Endodermal cell (in vitro differentiated cells): ENCODE data around the gene YIF1B. TPM values are rescaled to one million over a fixed set of nuclear protein-coding genes. Genes with fewer than 3 reads are reported as not detected.

ENCODE experiments used
- DNase-seq: peaks from one replicate; pipeline ENCODE4 v3.0.0-alpha.2; 2017
- H3K27ac ChIP-seq: 2 replicates; pipeline ENCODE4 v1.5.1; 2013; ENCODE audit warnings: mild to moderate bottlenecking, low read depth, low read length, moderate library complexity
- H3K27me3 ChIP-seq: 2 replicates; pipeline ENCODE4 v1.6.1; 2013; ENCODE audit warnings: mild to moderate bottlenecking, low read length, moderate library complexity; ENCODE audit not compliant: insufficient read depth, control insufficient read depth, poor library complexity, severe bottlenecking
- H3K36me3 ChIP-seq: 2 replicates; pipeline ENCODE4 v1.7.0; 2013; ENCODE audit warnings: mild to moderate bottlenecking, low read length, moderate library complexity; ENCODE audit not compliant: control insufficient read depth, insufficient read depth
- H3K4me1 ChIP-seq: one replicate; pipeline ENCODE4 v1.7.0; 2013; ENCODE audit warnings: low read length; ENCODE audit not compliant: control insufficient read depth, insufficient read depth
- H3K4me3 ChIP-seq: 2 replicates; pipeline ENCODE4 v1.5.1; 2013; ENCODE audit warnings: mild to moderate bottlenecking, low read length, moderate library complexity
- H3K9ac ChIP-seq: 2 replicates; pipeline ENCODE4 v1.6.1; 2013; ENCODE audit warnings: mild to moderate bottlenecking, low read length, moderate library complexity; ENCODE audit not compliant: poor library complexity, severe bottlenecking; ENCODE audit errors: extremely low read depth
- H3K9me3 ChIP-seq: 2 replicates; pipeline ENCODE4 v1.6.1; 2013; ENCODE audit warnings: mild to moderate bottlenecking, low read length, moderate library complexity; ENCODE audit not compliant: control insufficient read depth
- H3K27ac Mint-ChIP-seq: 2 replicates; pipeline ENCODE4 v1.8.0; 2020; ENCODE audit warnings: mixed read lengths
- H3K27me3 Mint-ChIP-seq: 2 replicates; pipeline ENCODE4 v1.8.0; 2021; ENCODE audit warnings: mild to moderate bottlenecking, mixed read lengths; ENCODE audit not compliant: insufficient read depth
- H3K36me3 Mint-ChIP-seq: 2 replicates; pipeline ENCODE4 v1.8.0; 2020; ENCODE audit warnings: low read depth, mixed read lengths
- H3K4me1 Mint-ChIP-seq: 2 replicates; pipeline ENCODE4 v1.8.0; 2020; ENCODE audit warnings: mixed read lengths
- H3K4me3 Mint-ChIP-seq: 2 replicates; pipeline ENCODE4 v1.8.0; 2020; ENCODE audit warnings: mild to moderate bottlenecking, moderate library complexity, mixed read lengths
- H3K9me3 Mint-ChIP-seq: 2 replicates; pipeline ENCODE4 v1.8.0; 2020; ENCODE audit warnings: mild to moderate bottlenecking, mixed read lengths
- whole genome bisulfite sequencing, 2 experiments: methylation state at CpG; one replicate each; pipeline versions ENCODE4 v1.1.5 to v1.1.7; 2013; ENCODE audit warnings: missing lambda C conversion rate in 2 of 2, mixed read lengths in 1 of 2; ENCODE audit not compliant: insufficient coverage in 1 of 2, insufficient read length in 1 of 2; 5-methylcytosine and 5-hydroxymethylcytosine counted together
- total RNA-seq, 2 donors: library from RNA; stranded (reverse); fragmentation: NEBNext Ultra II Directional in 1 of 2; extraction: Animal tissue kit (Norgen Biotek cat#: 25700) in 1 of 2; gene quantifications; 2 replicates in 1 of 2; 3 replicates in 1 of 2; pipeline ENCODE4 v1.2.1, GENCODE V29; 2021
- TF ChIP-seq, protein P1 (sequence below): fragments of 200-600 bp; sonication (generic); conservative IDR thresholded peaks from 2 replicates; pipeline ENCODE4 v1.5.0; 2021; ENCODE audit warnings: antibody characterized with exemption, mild to moderate bottlenecking

YIF1B gene
- total RNA-seq, 2 donors from 2014 or later = 68.6 to 74.6 TPM

DNA sequence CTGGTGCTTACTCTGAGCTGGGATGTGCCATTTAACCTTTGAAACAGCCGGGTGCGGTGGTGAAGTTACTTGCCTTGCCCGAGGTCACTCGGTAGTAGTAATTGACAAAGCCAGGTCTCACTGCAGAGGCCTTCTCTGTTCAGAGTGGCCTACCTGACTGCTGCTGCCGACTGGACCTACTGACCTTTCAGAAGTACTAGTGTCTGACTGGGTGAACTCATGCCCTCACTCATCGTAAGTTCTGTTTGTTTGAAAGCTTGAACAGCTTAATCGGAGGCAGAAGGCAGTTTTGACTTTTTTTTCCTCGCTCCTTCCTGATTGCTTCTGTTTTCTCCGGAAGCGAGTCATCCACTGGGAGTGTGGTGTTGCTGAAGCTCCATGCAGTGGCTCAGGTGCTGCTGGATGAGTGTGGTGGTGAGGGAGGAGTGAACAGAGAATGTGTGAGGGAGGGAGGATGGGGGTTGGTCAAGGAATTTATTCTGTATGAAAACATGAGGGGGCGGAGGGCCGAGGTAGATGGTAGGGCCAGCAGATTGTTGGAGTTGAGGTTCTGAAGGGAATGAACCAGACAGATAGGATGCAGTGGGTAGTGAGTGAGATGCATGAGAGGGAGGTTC lies 48.7 kb downstream of the YIF1B start:
- Histone ChIP-seq H3K36me3 (no peaks in the 10 kb centered on the region), H3K9me3 (no peaks in the 10 kb centered on the region), H3K27ac (no peak overlapping the region), H3K9ac (peak overlapping the region; percentile 50), H3K4me3 (peak overlapping the region; percentile 98), H3K27me3 (no peaks in the 10 kb centered on the region), H3K4me1 (peaks cover 8% of the 10 kb centered on the region)
- Mint-ChIP-seq H3K36me3 (peaks cover 5% of the 10 kb centered on the region), H3K27ac (peak overlapping the region; percentile 88), H3K4me1 (peaks cover 71% of the 10 kb centered on the region), H3K9me3 (no peaks in the 10 kb centered on the region), H3K27me3 (no peaks in the 10 kb centered on the region), H3K4me3 (peak overlapping the region; percentile 99)
- TF ChIP-seq, protein P1, sequence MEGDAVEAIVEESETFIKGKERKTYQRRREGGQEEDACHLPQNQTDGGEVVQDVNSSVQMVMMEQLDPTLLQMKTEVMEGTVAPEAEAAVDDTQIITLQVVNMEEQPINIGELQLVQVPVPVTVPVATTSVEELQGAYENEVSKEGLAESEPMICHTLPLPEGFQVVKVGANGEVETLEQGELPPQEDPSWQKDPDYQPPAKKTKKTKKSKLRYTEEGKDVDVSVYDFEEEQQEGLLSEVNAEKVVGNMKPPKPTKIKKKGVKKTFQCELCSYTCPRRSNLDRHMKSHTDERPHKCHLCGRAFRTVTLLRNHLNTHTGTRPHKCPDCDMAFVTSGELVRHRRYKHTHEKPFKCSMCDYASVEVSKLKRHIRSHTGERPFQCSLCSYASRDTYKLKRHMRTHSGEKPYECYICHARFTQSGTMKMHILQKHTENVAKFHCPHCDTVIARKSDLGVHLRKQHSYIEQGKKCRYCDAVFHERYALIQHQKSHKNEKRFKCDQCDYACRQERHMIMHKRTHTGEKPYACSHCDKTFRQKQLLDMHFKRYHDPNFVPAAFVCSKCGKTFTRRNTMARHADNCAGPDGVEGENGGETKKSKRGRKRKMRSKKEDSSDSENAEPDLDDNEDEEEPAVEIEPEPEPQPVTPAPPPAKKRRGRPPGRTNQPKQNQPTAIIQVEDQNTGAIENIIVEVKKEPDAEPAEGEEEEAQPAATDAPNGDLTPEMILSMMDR = no peak
- no peak for DNase-seq
- 71 to 81% methylated on average over 12 of the region's 12 CpGs for WGBS, 2 experiments

DNA sequence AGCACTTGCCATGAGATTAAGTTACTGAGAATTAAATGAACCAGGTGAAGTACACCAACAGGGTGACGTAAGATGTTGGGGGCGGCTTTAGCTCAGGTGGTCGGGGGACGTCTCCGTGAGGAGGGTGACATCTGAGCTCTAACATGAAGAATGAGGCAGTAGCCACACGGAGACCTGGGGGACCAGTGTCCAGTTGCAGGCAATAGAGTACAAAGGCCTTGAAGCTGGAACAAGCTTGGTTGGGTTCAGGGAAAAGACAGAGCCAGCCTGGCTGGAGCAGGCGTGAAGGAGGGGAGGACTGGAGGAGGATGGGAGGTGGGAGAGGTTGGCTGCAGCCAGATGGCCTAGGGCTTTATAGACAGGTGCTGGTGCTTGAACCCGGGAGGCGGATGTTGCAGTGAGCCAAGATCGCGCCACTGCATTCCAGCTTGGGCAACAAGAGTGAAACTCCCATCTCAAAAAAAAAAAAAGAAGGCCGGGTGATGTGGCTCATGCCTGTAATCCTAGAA lies 49.8 kb downstream of the YIF1B start:
- Histone ChIP-seq H3K4me1 (peaks cover 8% of the 10 kb centered on the region), H3K4me3 (peak overlapping the region; percentile 98), H3K9ac (peak overlapping the region; percentile 96), H3K9me3 (no peaks in the 10 kb centered on the region), H3K36me3 (no peaks in the 10 kb centered on the region), H3K27me3 (no peaks in the 10 kb centered on the region), H3K27ac (no peak overlapping the region)
- 88 to 92% methylated on average over 11 to 12 of the region's 12 CpGs for whole genome bisulfite sequencing, 2 experiments
- H3K27me3 Mint-ChIP-seq = no peaks in the 10 kb centered on the region
- TF ChIP-seq, protein P1 = no peak
- H3K9me3 Mint-ChIP-seq = no peaks in the 10 kb centered on the region
- DNase-seq = no peak
- peak overlapping the region; percentile 99 for H3K4me3 Mint-ChIP-seq
- H3K36me3 Mint-ChIP-seq = peaks cover 5% of the 10 kb centered on the region
- H3K27ac Mint-ChIP-seq = peak overlapping the region; percentile 98
- H3K4me1 Mint-ChIP-seq = peaks cover 64% of the 10 kb centered on the region

DNA sequence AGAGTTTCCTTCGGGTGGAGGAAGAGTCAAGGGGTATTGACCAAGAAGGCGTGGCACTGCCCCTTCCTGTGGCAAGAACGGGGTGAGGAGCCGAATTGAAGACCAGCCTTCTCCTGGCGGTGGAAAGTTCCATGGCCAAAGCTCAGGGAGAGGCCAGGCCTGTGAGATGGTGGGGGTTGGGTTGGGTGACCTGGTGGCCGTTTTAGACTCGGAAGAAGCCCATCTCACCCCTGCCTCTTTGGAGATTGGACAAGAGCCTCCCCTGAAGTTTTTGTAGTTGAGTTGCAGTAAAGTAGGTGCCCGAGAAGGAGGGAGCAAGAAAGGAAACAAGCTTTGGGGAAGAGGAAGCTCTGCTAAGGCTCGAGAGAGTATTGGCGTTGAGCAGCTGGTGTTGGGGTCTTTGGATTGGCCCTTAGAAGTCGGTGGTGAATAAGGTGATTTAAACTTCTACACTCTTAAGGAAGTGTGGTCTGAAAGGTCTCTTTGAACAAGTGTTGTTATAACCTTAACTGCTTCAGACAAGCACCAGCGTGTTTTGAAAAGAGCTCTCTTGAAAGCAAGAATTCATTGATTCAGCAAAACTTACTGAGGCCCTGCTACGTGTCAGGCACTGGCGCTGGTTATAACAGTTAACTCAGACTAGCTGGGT lies 50.4 kb downstream of the YIF1B start:
- DNase-seq = peak; percentile 73
- H3K4me3 Mint-ChIP-seq = peak overlapping the region; percentile 99

More for the DNA sequence above, 50.4 kb downstream of the YIF1B start:
- TF ChIP-seq, protein P1 = peak; percentile 28
- Mint-ChIP-seq H3K9me3 (no peaks in the 10 kb centered on the region), H3K36me3 (peaks cover 2% of the 10 kb centered on the region), H3K27ac (peak overlapping the region; percentile 98), H3K4me1 (peaks cover 58% of the 10 kb centered on the region), H3K27me3 (no peaks in the 10 kb centered on the region)
- H3K9ac ChIP-seq = peak overlapping the region; percentile 96
- no peaks in the 10 kb centered on the region for H3K36me3 ChIP-seq
- H3K27me3 ChIP-seq = no peaks in the 10 kb centered on the region
- peak overlapping the region; percentile 98 for H3K4me3 ChIP-seq
- 25 to 43% methylated on average over 12 to 14 of the region's 14 CpGs for WGBS, 2 experiments
- no peaks in the 10 kb centered on the region for H3K9me3 ChIP-seq
- no peak overlapping the region for H3K27ac ChIP-seq
- H3K4me1 ChIP-seq = peaks cover 4% of the 10 kb centered on the region
